Measurements from ENCODE around the gene TSPAN9. TPM values are rescaled to one million over a fixed set of nuclear protein-coding genes. Genes with fewer than 3 reads are reported as not detected.
"Not testable (repeated sequence)": the region's sequence is repeated elsewhere in the genome, so short reads cannot be mapped to it uniquely, and the experiment has no call there.

The TSPAN9 gene
- total RNA-seq, 4 donors from 2014 or later: 13.7 to 35.4 (median 26.7) TPM

GRCh38 chr12:3061059-3061458, 16.1 kb upstream of the TSPAN9 start:
- TF ChIP-seq POLR2A (IDR thresholded peaks at IDR 0.05; ENCODE audit: low read depth): no peak
- Histone ChIP-seq H3K36me3 (no peaks in the 10 kb centered on the region), H3K4me3 (no peak overlapping the region), H3K9me3 (peaks cover 0 to 5% (median 0%) of the 10 kb centered on the region in 4 donors), H3K4me1 (peaks cover 0 to 2% (median 1%) of the 10 kb centered on the region in 4 donors), H3K27me3 (peaks cover 0 to 4% (median 0%) of the 10 kb centered on the region in 4 donors), H3K27ac (replicated peaks in 1 of 4) (no peak overlapping the region)
- intact Hi-C loops (cut with DNase I): no loop called here
- no peak for DNase-seq (ENCODE audit: extremely low spot score)
- WGBS: 63% methylated on average over 5 of the region's 5 CpGs

DNA sequence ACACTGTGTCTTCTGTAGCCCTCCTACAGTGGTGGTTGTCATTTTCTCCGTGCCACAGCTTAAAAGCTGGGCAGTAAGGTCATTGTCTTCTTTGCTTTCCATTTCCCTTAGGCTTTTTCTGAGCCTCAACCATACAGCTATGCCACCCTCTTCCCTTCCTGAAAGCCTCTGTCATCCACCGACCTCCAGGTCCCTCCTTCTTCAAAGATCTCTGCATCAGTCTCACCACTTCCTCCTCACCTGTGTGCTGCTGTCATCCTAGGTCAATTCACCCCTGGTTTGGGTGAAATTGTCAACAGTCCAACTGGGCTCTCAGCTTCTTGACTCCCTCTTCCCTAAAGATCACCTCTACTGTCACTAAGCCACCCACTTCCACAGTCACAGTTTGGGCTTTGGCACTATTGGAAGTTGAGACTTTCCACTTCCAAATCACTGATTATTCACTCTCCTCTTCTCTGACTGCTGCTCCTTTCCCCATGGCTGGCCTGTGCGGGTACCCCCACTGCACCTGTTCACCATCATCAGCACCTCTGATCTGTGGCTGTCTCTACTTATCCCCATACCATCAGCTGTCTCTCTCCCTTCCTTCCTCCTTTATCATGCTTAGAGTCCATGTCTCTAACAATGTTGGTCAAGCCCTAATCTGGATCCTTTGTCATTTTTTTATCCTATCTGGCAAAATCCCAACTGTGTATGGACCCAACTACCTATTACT, 15.5 kb upstream of the TSPAN9 start:
- Histone ChIP-seq H3K4me3 (no peak overlapping the region), H3K27me3 (peaks cover 0 to 4% (median 0%) of the 10 kb centered on the region in 4 donors), H3K27ac (replicated peaks in 1 of 4) (no peak overlapping the region), H3K9me3 (peaks cover 0 to 5% (median 0%) of the 10 kb centered on the region in 4 donors), H3K36me3 (no peaks in the 10 kb centered on the region), H3K4me1 (no peaks in the 10 kb centered on the region)
- intact Hi-C loops (cut with DNase I): no loop called here
- DNase-seq (ENCODE audit: extremely low spot score): no peak
- 75% methylated on average over 3 of the region's 3 CpGs for WGBS
- TF ChIP-seq EP300 (IDR thresholded peaks at IDR 0.05) (no peak), CTCF (IDR thresholded peaks at IDR 0.05) (no peak), POLR2A (IDR thresholded peaks at IDR 0.05; ENCODE audit: low read depth) (no peak), POLR2AphosphoS5 (IDR thresholded peaks at IDR 0.05) (no peak)

DNA sequence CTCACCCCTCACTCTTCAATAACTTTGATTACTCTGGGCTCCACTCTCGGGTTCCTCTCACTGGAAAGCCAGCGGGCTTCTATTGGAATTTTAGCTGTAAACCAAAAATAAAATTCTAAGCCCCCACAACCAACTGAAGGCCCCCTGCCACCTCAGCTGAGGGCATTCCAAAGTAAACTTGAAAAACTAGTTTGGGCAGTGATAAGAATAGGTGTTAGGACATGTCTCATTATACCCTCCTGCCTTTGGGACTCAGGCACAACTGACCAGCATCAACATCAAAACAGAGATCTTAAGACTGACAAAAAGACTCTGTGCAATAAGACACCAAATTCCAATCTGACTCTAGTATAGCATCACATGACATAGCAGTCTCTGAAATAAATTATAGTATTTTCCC, 11.9 kb upstream of the TSPAN9 start:
- Histone ChIP-seq H3K27ac (replicated peaks in 1 of 4) (no peak overlapping the region), H3K9me3 (peaks cover 0 to 5% (median 0%) of the 10 kb centered on the region in 4 donors), H3K36me3 (no peaks in the 10 kb centered on the region), H3K27me3 (peaks cover 0 to 4% (median 0%) of the 10 kb centered on the region in 4 donors), H3K4me1 (no peaks in the 10 kb centered on the region), H3K4me3 (no peak overlapping the region)
- TF ChIP-seq POLR2A (IDR thresholded peaks at IDR 0.05; ENCODE audit: low read depth) (no peak), CTCF (IDR thresholded peaks at IDR 0.05) (no peak), POLR2AphosphoS5 (IDR thresholded peaks at IDR 0.05) (no peak), EP300 (IDR thresholded peaks at IDR 0.05) (no peak)
- WGBS: 82% methylated on average over 2 of the region's 2 CpGs
- DNase-seq (ENCODE audit: extremely low spot score): no peak
- intact Hi-C loops (cut with DNase I): no loop called here

- H3K27ac ChIP-seq (replicated peaks in 1 of 4); H3K4me3 ChIP-seq; H3K36me3 ChIP-seq; DNase-seq (ENCODE audit: extremely low spot score); H3K27me3 ChIP-seq; intact Hi-C loops (cut with DNase I); H3K9me3 ChIP-seq; H3K4me1 ChIP-seq: not testable (repeated sequence)
- WGBS: 97% methylated on average over 3 of the region's 3 CpGs
Observed at GRCh38 chr12:3065846-3066245, 11.3 kb upstream of the TSPAN9 start.

DNA sequence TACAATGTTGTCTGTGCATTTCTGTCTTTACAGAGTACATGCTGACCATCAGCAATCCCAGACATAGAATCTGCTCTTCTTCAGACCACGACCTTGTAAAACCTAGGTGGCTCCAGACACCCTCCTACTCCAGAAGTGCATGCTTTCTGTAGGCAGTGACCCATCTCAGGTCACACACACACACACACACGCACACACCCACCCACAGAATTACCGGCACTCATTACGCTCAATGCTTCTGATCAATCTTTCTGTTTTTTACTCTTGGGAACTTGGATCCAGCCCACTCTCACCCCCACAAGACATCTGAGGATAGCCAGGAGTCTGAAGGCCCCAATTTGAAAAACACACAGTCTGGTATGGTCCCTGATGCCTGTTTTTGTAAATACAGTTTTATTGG, 7.5 kb upstream of the TSPAN9 start:
- Histone ChIP-seq H3K9me3 (no peaks in the 10 kb centered on the region), H3K27ac (replicated peaks in 1 of 4) (no peak overlapping the region), H3K4me1 (peaks cover 9 to 14% (median 13%) of the 10 kb centered on the region in 4 donors), H3K36me3 (no peaks in the 10 kb centered on the region), H3K4me3 (no peak overlapping the region), H3K27me3 (peaks cover 0 to 4% (median 0%) of the 10 kb centered on the region in 4 donors)
- intact Hi-C loops (cut with DNase I): loop anchor here (5.0 kb wide), 1 partner anchor 133 kb away; no protein-coding TSS in a partner anchor
- DNase-seq (ENCODE audit: extremely low spot score): no peak
- TF ChIP-seq POLR2A (IDR thresholded peaks at IDR 0.05; ENCODE audit: low read depth) (no peak), EP300 (IDR thresholded peaks at IDR 0.05) (no peak), POLR2AphosphoS5 (IDR thresholded peaks at IDR 0.05) (no peak), CTCF (IDR thresholded peaks at IDR 0.05) (no peak)
- 92% methylated on average over 4 of the region's 4 CpGs for WGBS
